ENCODE measurements around the gene SNX27. TPM values are rescaled to one million over a fixed set of nuclear protein-coding genes. Genes with fewer than 3 reads are reported as not detected.

Gene SNX27
- total and polyA plus RNA-seq, 2 donors (not counting 3 experiments of a cell fraction or from before 2014, with no cell fraction given) = 8.1 to 24.9 TPM

- Histone ChIP-seq H3K4me3 (replicated peaks in 1 of 3; ENCODE audit: insufficient read depth in 1 of 3, low read depth in 1 of 3, low read length in 3 of 3) (no peak overlapping the region), H2AFZ (ENCODE audit: low read depth, low read length) (no peak overlapping the region), H4K20me1 (replicated peaks; ENCODE audit: control insufficient read depth, extremely low read depth, insufficient read depth, low read length) (no peaks in the 10 kb centered on the region), H3K9ac (replicated peaks; ENCODE audit: extremely low read depth, insufficient read depth, low read length) (no peak overlapping the region), H3K27ac (ENCODE audit: insufficient read depth, low read depth, low read length) (no peak overlapping the region), H3K36me3 (ENCODE audit: control insufficient read depth in 2 of 2, extremely low read depth in 1 of 2, insufficient read depth in 2 of 2, low read length in 2 of 2) (no peaks in the 10 kb centered on the region), H3K9me1 (replicated peaks; ENCODE audit: control insufficient read depth, extremely low read depth, insufficient read depth, low read length) (no peaks in the 10 kb centered on the region), H3K79me2 (ENCODE audit: control insufficient read depth, insufficient read depth, low read length) (no peaks in the 10 kb centered on the region), H3K4me2 (ENCODE audit: insufficient read depth, low read length) (no peak overlapping the region), H3K4me1 (ENCODE audit: control insufficient read depth, extremely low read depth, insufficient read depth, low read length) (no peaks in the 10 kb centered on the region), H3K27me3 (ENCODE audit: control insufficient read depth in 2 of 2, insufficient read depth in 2 of 2, low read length in 2 of 2) (no peaks in the 10 kb centered on the region), H3K9me3 (replicated peaks; ENCODE audit: control insufficient read depth, insufficient read depth, low read length) (no peaks in the 10 kb centered on the region)
- FAIRE-seq (no peak), DNase-seq (ENCODE audit: low read depth, low spot score) (no peak)
- ChIA-PET CTCF (interaction anchor here (1.2 kb wide), 1 partner anchor 19 kb away, joined by 3 read pairs; no protein-coding TSS in a partner anchor), POLR2A (no interaction called here)
- TF ChIP-seq FOS (IDR thresholded peaks at IDR 0.05; ENCODE audit: borderline replicate concordance, insufficient read depth, low read length) = no peak
- no peak for TF ChIP-seq POLR2A (IDR thresholded peaks at IDR 0.05; ENCODE audit: low read depth, low read length)
- TF ChIP-seq EZH2 (IDR thresholded peaks at IDR 0.05; ENCODE audit: borderline replicate concordance, low read depth, low read length, severe bottlenecking) = no peak
- TF ChIP-seq MYC (IDR thresholded peaks at IDR 0.05; ENCODE audit: low read depth, low read length) = no peak
- no peak for TF ChIP-seq GATA2 (IDR thresholded peaks at IDR 0.05; ENCODE audit: insufficient read depth, insufficient read length, low read depth, low read length)
- no peak for TF ChIP-seq JUN (IDR thresholded peaks at IDR 0.05; ENCODE audit: borderline replicate concordance, insufficient read depth, insufficient read length, low read depth)
- no peak for TF ChIP-seq POLR2AphosphoS5 (IDR thresholded peaks at IDR 0.05; ENCODE audit: insufficient read depth, low read depth, low read length)
- no peak for TF ChIP-seq MAX (IDR thresholded peaks at IDR 0.05; ENCODE audit: insufficient read depth, insufficient read length)
- TF ChIP-seq, protein P1, sequence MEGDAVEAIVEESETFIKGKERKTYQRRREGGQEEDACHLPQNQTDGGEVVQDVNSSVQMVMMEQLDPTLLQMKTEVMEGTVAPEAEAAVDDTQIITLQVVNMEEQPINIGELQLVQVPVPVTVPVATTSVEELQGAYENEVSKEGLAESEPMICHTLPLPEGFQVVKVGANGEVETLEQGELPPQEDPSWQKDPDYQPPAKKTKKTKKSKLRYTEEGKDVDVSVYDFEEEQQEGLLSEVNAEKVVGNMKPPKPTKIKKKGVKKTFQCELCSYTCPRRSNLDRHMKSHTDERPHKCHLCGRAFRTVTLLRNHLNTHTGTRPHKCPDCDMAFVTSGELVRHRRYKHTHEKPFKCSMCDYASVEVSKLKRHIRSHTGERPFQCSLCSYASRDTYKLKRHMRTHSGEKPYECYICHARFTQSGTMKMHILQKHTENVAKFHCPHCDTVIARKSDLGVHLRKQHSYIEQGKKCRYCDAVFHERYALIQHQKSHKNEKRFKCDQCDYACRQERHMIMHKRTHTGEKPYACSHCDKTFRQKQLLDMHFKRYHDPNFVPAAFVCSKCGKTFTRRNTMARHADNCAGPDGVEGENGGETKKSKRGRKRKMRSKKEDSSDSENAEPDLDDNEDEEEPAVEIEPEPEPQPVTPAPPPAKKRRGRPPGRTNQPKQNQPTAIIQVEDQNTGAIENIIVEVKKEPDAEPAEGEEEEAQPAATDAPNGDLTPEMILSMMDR (IDR thresholded peaks at IDR 0.05; ENCODE audit: extremely low read depth in 1 of 2, insufficient read depth in 1 of 2, low read depth in 1 of 2, low read length in 2 of 2) = no peak
- BruUV-seq (replicated peaks) = no TSS peak
- dilution Hi-C loops (cut with MboI; ENCODE audit: extremely low pct_ligation_motif_present, low sequenced_read_pairs) (no loop called here), intact Hi-C loops (cut with micrococcal nuclease) (no loop called here)
These were observed 27.0 kb downstream of the SNX27 start for GRCh38 chr1:151638812-151639211.

Data from endothelial cell of umbilical vein (primary cell).